KMS-11 (cell line): ENCODE measurements around the gene ADAM12.

ENCODE experiments used
- H2AFZ ChIP-seq: fragments of 200-600 bp; sonication (generic); 2 replicates; pipeline ENCODE4 v1.6.1; 2016; ENCODE audit warnings: antibody characterized with exemption, mixed run types, low read depth
- H3K27ac ChIP-seq: fragments of 200-600 bp; sonication (generic); 2 replicates; pipeline ENCODE4 v1.6.1; 2016; ENCODE audit warnings: mild to moderate bottlenecking, mixed run types
- H3K27me3 ChIP-seq: fragments of 200-600 bp; sonication (generic); 2 replicates; pipeline ENCODE4 v1.6.1; 2017; ENCODE audit warnings: mild to moderate bottlenecking, low read depth, mixed run types, moderate library complexity; ENCODE audit not compliant: insufficient read depth
- H3K36me3 ChIP-seq: fragments of 200-600 bp; sonication (generic); 2 replicates; pipeline ENCODE4 v1.6.1; 2017; ENCODE audit warnings: mild to moderate bottlenecking, mixed run types; ENCODE audit not compliant: insufficient read depth
- H3K4me1 ChIP-seq: fragments of 200-600 bp; sonication (generic); 2 replicates; pipeline ENCODE4 v1.6.1; 2016; ENCODE audit warnings: mild to moderate bottlenecking, low read depth, mixed run types; ENCODE audit not compliant: poor library complexity, severe bottlenecking
- H3K4me2 ChIP-seq: fragments of 200-600 bp; sonication (generic); 2 replicates; pipeline ENCODE4 v1.7.0; 2016; ENCODE audit warnings: mild to moderate bottlenecking, mixed run types
- H3K4me3 ChIP-seq: fragments of 200-600 bp; sonication (generic); IDR thresholded peaks from 2 replicates; pipeline ENCODE4 v1.6.1; 2017; ENCODE audit warnings: low read depth, low read length, mixed read lengths; ENCODE audit not compliant: insufficient read depth
- H3K79me2 ChIP-seq: fragments of 200-600 bp; sonication (generic); 2 replicates; pipeline ENCODE4 v1.6.1; 2016; ENCODE audit warnings: low read depth, mixed run types; ENCODE audit not compliant: insufficient read depth
- H3K9ac ChIP-seq: fragments of 200-600 bp; sonication (generic); 2 replicates; pipeline ENCODE4 v1.6.1; 2016; ENCODE audit warnings: mild to moderate bottlenecking, mixed run types
- H4K20me1 ChIP-seq: fragments of 200-600 bp; sonication (generic); 2 replicates; pipeline ENCODE4 v1.6.1; 2016; ENCODE audit warnings: mild to moderate bottlenecking, mixed run types; ENCODE audit not compliant: insufficient read depth
- CTCF ChIP-seq: fragments of 200-600 bp; sonication (generic); conservative IDR thresholded peaks from 2 replicates; pipeline ENCODE4 v1.6.1; 2017; ENCODE audit warnings: low read depth, mild to moderate bottlenecking, antibody characterized with exemption, low read length, moderate library complexity, mixed read lengths

Gene ADAM12

GRCh38 chr10:126221874-126222273 is 166.4 kb downstream of the ADAM12 start:
- no peaks in the 10 kb centered on the region for H3K79me2 ChIP-seq
- H3K4me3 ChIP-seq: no peak overlapping the region
- H3K27ac ChIP-seq: no peak overlapping the region
- no peak overlapping the region for H3K4me2 ChIP-seq
- no peak for TF ChIP-seq CTCF
- no peaks in the 10 kb centered on the region for H3K27me3 ChIP-seq
- no peaks in the 10 kb centered on the region for H4K20me1 ChIP-seq
- no peak overlapping the region for H2AFZ ChIP-seq
- no peaks in the 10 kb centered on the region for H3K36me3 ChIP-seq
- no peaks in the 10 kb centered on the region for H3K4me1 ChIP-seq
- no peak overlapping the region for H3K9ac ChIP-seq

- no peaks in the 10 kb centered on the region for H3K36me3 ChIP-seq
- no peak overlapping the region for H3K4me3 ChIP-seq
- H3K27ac ChIP-seq: no peak overlapping the region
- H4K20me1 ChIP-seq: no peaks in the 10 kb centered on the region
- TF ChIP-seq CTCF: no peak
- H3K4me1 ChIP-seq: no peaks in the 10 kb centered on the region
- no peak overlapping the region for H3K4me2 ChIP-seq
- H3K9ac ChIP-seq: no peak overlapping the region
- no peak overlapping the region for H2AFZ ChIP-seq
- no peaks in the 10 kb centered on the region for H3K79me2 ChIP-seq
- H3K27me3 ChIP-seq: no peaks in the 10 kb centered on the region
Measured at GRCh38 chr10:126218778-126219649, 169.3 kb downstream of the ADAM12 start.

GRCh38 chr10:126218174-126218573 is 170.1 kb downstream of the ADAM12 start:
- H4K20me1 ChIP-seq: no peaks in the 10 kb centered on the region
- H3K79me2 ChIP-seq: no peaks in the 10 kb centered on the region
- no peaks in the 10 kb centered on the region for H3K4me1 ChIP-seq
- no peak overlapping the region for H3K4me2 ChIP-seq
- H3K9ac ChIP-seq: no peak overlapping the region
- H3K36me3 ChIP-seq: no peaks in the 10 kb centered on the region
- TF ChIP-seq CTCF: no peak
- H3K4me3 ChIP-seq: no peak overlapping the region
- H3K27ac ChIP-seq: no peak overlapping the region
- H2AFZ ChIP-seq: no peak overlapping the region
- H3K27me3 ChIP-seq: no peaks in the 10 kb centered on the region

- no peak overlapping the region for H3K9ac ChIP-seq
- no peak overlapping the region for H3K4me3 ChIP-seq
- TF ChIP-seq CTCF: no peak
- H3K79me2 ChIP-seq: no peaks in the 10 kb centered on the region
- H3K36me3 ChIP-seq: no peaks in the 10 kb centered on the region
- H3K4me1 ChIP-seq: no peaks in the 10 kb centered on the region
- no peak overlapping the region for H2AFZ ChIP-seq
- no peaks in the 10 kb centered on the region for H4K20me1 ChIP-seq
- H3K27me3 ChIP-seq: no peaks in the 10 kb centered on the region
- no peak overlapping the region for H3K27ac ChIP-seq
- no peak overlapping the region for H3K4me2 ChIP-seq
Measured at GRCh38 chr10:126216632-126216961, 171.7 kb downstream of the ADAM12 start.
